ENCODE measurements around the gene ZNF654.

The ZNF654 gene

DNA sequence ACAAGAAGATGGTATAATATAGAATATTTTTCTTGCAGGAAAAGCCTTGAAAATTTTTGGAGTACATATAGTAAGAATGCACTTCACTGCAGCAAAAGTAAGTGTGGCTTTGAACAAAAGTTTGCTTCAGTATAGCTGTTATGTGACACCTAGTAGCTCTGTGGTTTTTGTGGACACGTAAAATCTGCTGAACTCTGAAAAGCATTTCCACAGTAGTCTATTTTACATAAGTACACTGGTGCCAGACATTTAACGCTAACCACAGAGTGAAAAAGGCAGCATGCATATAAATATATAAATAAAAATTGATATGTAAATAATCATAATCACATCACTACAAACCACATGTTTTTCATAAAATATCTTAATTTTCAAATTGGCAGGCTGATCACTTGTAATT lies 40.0 kb upstream of the ZNF654 start:
- Histone ChIP-seq H3K4me3 (replicated peaks; ENCODE audit: insufficient read depth, low read length) (no peak overlapping the region), H3K27ac (replicated peaks) (no peak overlapping the region), H3K27me3 (ENCODE audit: insufficient read depth, poor library complexity, severe bottlenecking) (no peaks in the 10 kb centered on the region)
- DNase-seq (ENCODE audit: low read depth in 1 of 2, low spot score in 1 of 2), result no peak
- TF ChIP-seq POLR2AphosphoS5 (IDR thresholded peaks at IDR 0.05; ENCODE audit: low read depth) (no peak), CTCF (IDR thresholded peaks at IDR 0.05; ENCODE audit: insufficient read depth, low read length) (no peak), REST (IDR thresholded peaks at IDR 0.05; ENCODE audit: insufficient replicate concordance, low read depth) (no peak), GABPA (IDR thresholded peaks at IDR 0.05; ENCODE audit: low read depth) (no peak), SPI1 (IDR thresholded peaks at IDR 0.05; ENCODE audit: borderline replicate concordance, low read depth) (no peak)

- no peak overlapping the region for H3K27ac ChIP-seq (replicated peaks)
- no peak overlapping the region for H3K4me3 ChIP-seq (replicated peaks; ENCODE audit: insufficient read depth, low read length)
- no peak for DNase-seq (ENCODE audit: low read depth in 1 of 2, low spot score in 1 of 2)
- no peak for TF ChIP-seq POLR2AphosphoS5 (IDR thresholded peaks at IDR 0.05; ENCODE audit: low read depth)
- TF ChIP-seq GABPA (IDR thresholded peaks at IDR 0.05; ENCODE audit: low read depth), result no peak
- TF ChIP-seq REST (IDR thresholded peaks at IDR 0.05; ENCODE audit: insufficient replicate concordance, low read depth), result no peak
- no peaks in the 10 kb centered on the region for H3K27me3 ChIP-seq (ENCODE audit: insufficient read depth, poor library complexity, severe bottlenecking)
Observed at GRCh38 chr3:88025001-88025552, 34.0 kb upstream of the ZNF654 start.

- DNase-seq (ENCODE audit: low read depth in 1 of 2, low spot score in 1 of 2), result no peak
Observed at GRCh38 chr3:88028876-88029275, 30.2 kb upstream of the ZNF654 start.

More at GRCh38 chr3:88028876-88029275, 30.2 kb upstream of the ZNF654 start:
- H3K27me3 ChIP-seq (ENCODE audit: insufficient read depth, poor library complexity, severe bottlenecking), result no peaks in the 10 kb centered on the region
- no peak for TF ChIP-seq CTCF (IDR thresholded peaks at IDR 0.05; ENCODE audit: insufficient read depth, low read length)
- no peak for TF ChIP-seq POLR2AphosphoS5 (IDR thresholded peaks at IDR 0.05; ENCODE audit: low read depth)
- no peak for TF ChIP-seq GABPA (IDR thresholded peaks at IDR 0.05; ENCODE audit: low read depth)
- no peak for TF ChIP-seq REST (IDR thresholded peaks at IDR 0.05; ENCODE audit: insufficient replicate concordance, low read depth)
- TF ChIP-seq SPI1 (IDR thresholded peaks at IDR 0.05; ENCODE audit: borderline replicate concordance, low read depth), result no peak
- H3K4me3 ChIP-seq (replicated peaks; ENCODE audit: insufficient read depth, low read length), result no peak overlapping the region
- no peak overlapping the region for H3K27ac ChIP-seq (replicated peaks)
